GM19372 (cell line): ENCODE measurements around the gene SCG3.

Experiments
- ATAC-seq: cut with Tn5 transposase; IDR thresholded peaks from one replicate; pipeline ENCODE4 v1.9.1; 2021; ENCODE audit warnings: mild to moderate bottlenecking, low read depth, moderate library complexity; ENCODE audit not compliant: unreplicated experiment

The SCG3 gene

GRCh38 chr15:51755790-51756189, 74.5 kb downstream of the SCG3 start:
- no peak for ATAC-seq

GRCh38 chr15:51756482-51756881, 75.2 kb downstream of the SCG3 start:
- ATAC-seq = no peak

GRCh38 chr15:51757450-51757849, 76.1 kb downstream of the SCG3 start:
- no peak for ATAC-seq

- ATAC-seq = no peak
These were observed 77.3 kb downstream of the SCG3 start for GRCh38 chr15:51758645-51759044.

- no peak for ATAC-seq
These were observed 78.3 kb downstream of the SCG3 start for GRCh38 chr15:51759557-51760070.

- no peak for ATAC-seq
These were observed 79.5 kb downstream of the SCG3 start for GRCh38 chr15:51760805-51761204.

- ATAC-seq = no peak
These were observed 84.4 kb downstream of the SCG3 start for GRCh38 chr15:51765751-51766150.

GRCh38 chr15:51766341-51766740, 85.0 kb downstream of the SCG3 start:
- no peak for ATAC-seq

GRCh38 chr15:51768018-51768417, 86.7 kb downstream of the SCG3 start:
- no peak for ATAC-seq
